OCI-LY1 (cell line): ENCODE results near the gene TMEM132C.

Experiments
- H2AFZ ChIP-seq: fragments of 200-600 bp; sonication (generic), shearing (Covaris generic); 2 replicates; pipeline ENCODE4 v1.6.0; 2014; ENCODE audit warnings: antibody characterized with exemption, mild to moderate bottlenecking, low read length
- H3F3A ChIP-seq: fragments of 200-600 bp; sonication (generic), shearing (Covaris generic); 2 replicates; pipeline ENCODE4 v1.6.0; 2014; ENCODE audit warnings: mild to moderate bottlenecking, antibody characterized with exemption, low read length, moderate library complexity; ENCODE audit not compliant: insufficient read depth
- H3K27ac ChIP-seq: fragments of 200-600 bp; sonication (generic); 2 replicates; pipeline ENCODE4 v1.5.1; 2014; ENCODE audit warnings: low read length, mixed run types, mild to moderate bottlenecking, low read depth; ENCODE audit not compliant: poor library complexity, severe bottlenecking
- H3K27me3 ChIP-seq: fragments of 200-600 bp; sonication (generic); 2 replicates; pipeline ENCODE4 v1.6.0; 2014; ENCODE audit warnings: antibody characterized with exemption, mild to moderate bottlenecking, low read length, moderate library complexity; ENCODE audit not compliant: insufficient read depth
- H3K36me3 ChIP-seq: fragments of 200-600 bp; sonication (generic); 2 replicates; pipeline ENCODE4 v1.6.1; 2014; ENCODE audit warnings: mild to moderate bottlenecking, antibody characterized with exemption, low read length, moderate library complexity, mixed read lengths; ENCODE audit not compliant: insufficient read depth
- H3K4me1 ChIP-seq: fragments of 200-600 bp; sonication (generic); 2 replicates; pipeline ENCODE4 v1.5.1; 2014; ENCODE audit warnings: mild to moderate bottlenecking, low read length, moderate library complexity; ENCODE audit not compliant: insufficient read depth, severe bottlenecking
- H3K4me2 ChIP-seq: fragments of 200-600 bp; sonication (generic), shearing (Covaris generic); 2 replicates; pipeline ENCODE4 v1.6.1; 2014; ENCODE audit warnings: low read length
- H3K4me3 ChIP-seq: fragments of 200-600 bp; sonication (generic); 2 replicates; pipeline ENCODE4 v1.5.1; 2014; ENCODE audit warnings: low read length, low read depth, mild to moderate bottlenecking, mixed read lengths; ENCODE audit not compliant: poor library complexity, severe bottlenecking
- H3K79me2 ChIP-seq: fragments of 200-600 bp; shearing (Covaris generic); 2 replicates; pipeline ENCODE4 v1.6.1; 2016; ENCODE audit warnings: mixed run types, low read length, mixed read lengths; ENCODE audit not compliant: insufficient read depth
- H3K9ac ChIP-seq: fragments of 200-600 bp; sonication (generic), shearing (Covaris generic); 2 replicates; pipeline ENCODE4 v1.6.1; 2014; ENCODE audit warnings: mild to moderate bottlenecking, low read length, mixed read lengths
- H3K9me2 ChIP-seq: fragments of 200-600 bp; sonication (generic), shearing (Covaris generic); 2 replicates; pipeline ENCODE4 v1.6.1; 2014; ENCODE audit warnings: low read depth, mild to moderate bottlenecking, low read length, mixed read lengths
- H3K9me3 ChIP-seq: fragments of 200-600 bp; shearing (Covaris generic); 2 replicates; pipeline ENCODE4 v1.6.1; 2014; ENCODE audit warnings: low read length, mixed read lengths
- H4K20me1 ChIP-seq: fragments of 200-600 bp; sonication (generic), shearing (Covaris generic); 2 replicates; pipeline ENCODE4 v1.6.0; 2016; ENCODE audit warnings: mild to moderate bottlenecking, low read length; ENCODE audit not compliant: insufficient read depth
- CTCF ChIP-seq: fragments of 200-600 bp; sonication (generic), shearing (Covaris generic); IDR thresholded peaks from 2 replicates; pipeline ENCODE4 v1.5.1; 2017; ENCODE audit warnings: mild to moderate bottlenecking, antibody characterized with exemption, low read length, moderate library complexity, mixed read lengths
- EZH2 ChIP-seq: fragments of 200-600 bp; sonication (generic), shearing (Covaris generic); IDR thresholded peaks from 2 replicates; pipeline ENCODE4 v1.8.0; 2017; ENCODE audit warnings: borderline replicate concordance, mixed run types, mild to moderate bottlenecking, antibody characterized with exemption, low read length, moderate library complexity, mixed read lengths

Gene TMEM132C

GRCh38 chr12:128755566-128755965, 488.6 kb downstream of the TMEM132C start:
- no peaks in the 10 kb centered on the region for H3K9me2 ChIP-seq
- no peaks in the 10 kb centered on the region for H3K36me3 ChIP-seq
- no peaks in the 10 kb centered on the region for H3K27me3 ChIP-seq
- no peaks in the 10 kb centered on the region for H3F3A ChIP-seq
- no peak overlapping the region for H2AFZ ChIP-seq
- H4K20me1 ChIP-seq: no peaks in the 10 kb centered on the region
- H3K4me2 ChIP-seq: no peak overlapping the region
- TF ChIP-seq CTCF (no peak), EZH2 (no peak)
- H3K4me3 ChIP-seq: no peak overlapping the region
- H3K9ac ChIP-seq: no peak overlapping the region
- no peaks in the 10 kb centered on the region for H3K9me3 ChIP-seq
- no peak overlapping the region for H3K27ac ChIP-seq
- no peaks in the 10 kb centered on the region for H3K79me2 ChIP-seq
- H3K4me1 ChIP-seq: no peaks in the 10 kb centered on the region
